ENCODE measurements around the gene SNX13.

The SNX13 gene

DNA sequence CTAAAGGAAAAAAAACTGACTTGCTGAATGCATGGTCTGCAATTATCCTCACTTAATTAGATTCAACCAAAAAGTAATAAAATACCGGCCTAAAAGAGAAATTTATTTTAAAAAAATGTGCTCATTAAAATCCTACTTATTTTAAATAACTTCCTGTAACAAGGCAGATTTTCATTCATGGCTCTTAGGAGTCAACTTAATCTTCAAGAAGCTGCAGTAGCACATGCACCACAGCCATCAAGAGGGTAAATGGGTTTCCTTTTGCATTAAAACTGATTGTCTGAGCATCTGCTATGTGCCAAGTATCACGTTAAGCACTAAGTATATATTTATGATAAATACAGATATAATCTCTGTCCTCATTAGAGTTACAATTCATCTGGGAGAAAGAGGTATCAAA is 69.9 kb downstream of the SNX13 start:
- H3K4ac ChIP-seq (ENCODE audit: low read depth in 1 of 2, low read length in 2 of 2) = no peak overlapping the region
- H3K9me3 ChIP-seq (ENCODE audit: control insufficient read depth, low read length) = peaks cover 19% of the 10 kb centered on the region

DNA sequence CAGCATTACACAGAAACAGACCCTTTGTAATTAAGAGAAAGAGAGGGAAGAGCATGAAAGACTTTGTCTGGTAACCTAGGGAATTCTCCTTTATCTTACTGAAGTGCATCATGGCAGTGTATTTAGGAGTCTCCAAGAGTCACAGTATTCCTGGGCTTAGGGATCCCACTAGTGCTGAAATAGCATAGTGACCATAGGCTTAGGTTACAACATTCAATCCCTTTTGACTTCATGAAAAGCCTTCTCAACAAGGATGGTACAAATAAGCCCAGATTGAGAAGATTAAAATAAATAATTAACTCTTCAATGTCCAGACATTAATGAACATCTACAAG is 76.5 kb downstream of the SNX13 start:
- no peak overlapping the region for H3K27ac ChIP-seq (ENCODE audit: low read length, poor library complexity, severe bottlenecking)

More for the DNA sequence above, 69.9 kb downstream of the SNX13 start:
- Histone ChIP-seq H3K4me3 (ENCODE audit: insufficient read depth in 1 of 2, low read depth in 1 of 2, low read length in 2 of 2) (no peak overlapping the region), H3K18ac (ENCODE audit: low read depth in 1 of 2, low read length in 2 of 2) (no peak overlapping the region), H3K79me1 (replicated peaks; ENCODE audit: low read length, poor library complexity, severe bottlenecking) (peaks cover 4% of the 10 kb centered on the region), H4K91ac (ENCODE audit: low read length) (no peak overlapping the region), H3K14ac (ENCODE audit: low read length in 2 of 2) (no peak overlapping the region), H2BK15ac (ENCODE audit: low read depth, poor library complexity, severe bottlenecking) (no peak overlapping the region), H2BK12ac (ENCODE audit: low read length in 2 of 2) (no peak overlapping the region), H2BK120ac (ENCODE audit: low read depth, low read length) (no peak overlapping the region), H3K27ac (ENCODE audit: low read length, poor library complexity, severe bottlenecking) (no peak overlapping the region), H2AK5ac (ENCODE audit: low read length, severe bottlenecking) (no peak overlapping the region), H3K36me3 (ENCODE audit: control insufficient read depth in 1 of 2, insufficient read depth in 2 of 2, low read depth in 1 of 2, low read length in 2 of 2) (peaks cover 4 to 91% of the 10 kb centered on the region in 2 experiments), H3K27me3 (ENCODE audit: control insufficient read depth in 1 of 2, insufficient read depth in 1 of 2, low read length in 2 of 2) (no peaks in the 10 kb centered on the region), H3K23ac (ENCODE audit: low read length in 2 of 2) (no peak overlapping the region), H2AFZ (ENCODE audit: low read depth, low read length) (no peak overlapping the region), H4K8ac (ENCODE audit: low read length) (no peak overlapping the region), H3K4me1 (ENCODE audit: control insufficient read depth, insufficient read depth, low read depth, low read length) (no peaks in the 10 kb centered on the region), H3K4me2 (ENCODE audit: low read length, poor library complexity, severe bottlenecking) (no peak overlapping the region), H2BK5ac (ENCODE audit: low read depth, low read length, poor library complexity, severe bottlenecking) (no peak overlapping the region), H3K9ac (ENCODE audit: low read length) (no peak overlapping the region)
- no peak for DNase-seq
- whole genome bisulfite sequencing = 100% methylated on average over 1 of the region's 2 CpGs

DNA sequence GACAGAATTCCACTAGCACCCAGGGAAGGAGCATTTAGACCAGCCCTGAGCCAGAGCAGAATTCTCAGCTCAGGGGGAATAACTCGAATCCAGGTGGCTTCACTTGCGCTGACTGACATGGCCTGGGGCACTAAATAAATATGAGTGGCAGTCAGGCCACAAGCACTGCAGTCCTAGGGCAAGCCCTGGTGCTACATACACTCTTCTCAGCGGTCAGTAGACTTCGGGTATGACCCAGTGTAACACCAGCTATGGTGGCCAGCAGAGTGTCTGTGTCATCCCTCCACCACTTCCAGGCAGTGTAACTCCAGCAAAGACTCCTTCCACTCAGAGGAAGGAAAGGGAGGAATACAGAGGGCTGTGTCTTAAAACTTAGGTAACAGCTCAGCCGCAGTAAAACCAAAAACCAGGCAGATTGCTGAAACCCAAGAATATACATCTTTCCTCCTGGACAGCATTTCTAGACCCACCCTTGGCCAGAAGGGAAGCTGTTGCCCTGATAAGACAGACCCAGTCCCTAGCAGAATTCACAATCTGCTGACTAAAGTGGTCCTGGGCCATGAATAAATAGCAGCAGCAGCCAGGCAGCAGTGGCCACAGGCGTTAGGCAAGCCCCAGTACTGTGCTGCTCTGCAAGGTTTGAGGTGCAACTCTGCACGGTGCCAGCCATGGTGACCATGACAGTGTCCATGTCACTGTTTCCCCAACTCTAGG is 77.0 kb downstream of the SNX13 start:
- no peak overlapping the region for H3K14ac ChIP-seq (ENCODE audit: low read length in 2 of 2)
- no peak overlapping the region for H2BK12ac ChIP-seq (ENCODE audit: low read length in 2 of 2)
- H4K91ac ChIP-seq (ENCODE audit: low read length) = no peak overlapping the region
- no peak overlapping the region for H4K8ac ChIP-seq (ENCODE audit: low read length)
- H3K9ac ChIP-seq (ENCODE audit: low read length) = no peak overlapping the region
- H2BK15ac ChIP-seq (ENCODE audit: low read depth, poor library complexity, severe bottlenecking) = no peak overlapping the region
- peaks cover 29% of the 10 kb centered on the region for H3K9me3 ChIP-seq (ENCODE audit: control insufficient read depth, low read length)
- H3K18ac ChIP-seq (ENCODE audit: low read depth in 1 of 2, low read length in 2 of 2) = no peak overlapping the region
- H3K4me3 ChIP-seq (ENCODE audit: insufficient read depth in 1 of 2, low read depth in 1 of 2, low read length in 2 of 2) = no peak overlapping the region
- H3K36me3 ChIP-seq (ENCODE audit: control insufficient read depth in 1 of 2, insufficient read depth in 2 of 2, low read depth in 1 of 2, low read length in 2 of 2) = peaks cover 21 to 90% of the 10 kb centered on the region in 2 experiments
- peaks cover 12% of the 10 kb centered on the region for H3K79me1 ChIP-seq (replicated peaks; ENCODE audit: low read length, poor library complexity, severe bottlenecking)
- no peak overlapping the region for H2BK120ac ChIP-seq (ENCODE audit: low read depth, low read length)
- no peak overlapping the region for H3K4ac ChIP-seq (ENCODE audit: low read depth in 1 of 2, low read length in 2 of 2)
- no peaks in the 10 kb centered on the region for H3K4me1 ChIP-seq (ENCODE audit: control insufficient read depth, insufficient read depth, low read depth, low read length)
- no peak overlapping the region for H2BK5ac ChIP-seq (ENCODE audit: low read depth, low read length, poor library complexity, severe bottlenecking)
- no peak overlapping the region for H2AK5ac ChIP-seq (ENCODE audit: low read length, severe bottlenecking)
- no peak overlapping the region for H3K27ac ChIP-seq (ENCODE audit: low read length, poor library complexity, severe bottlenecking)
- no peak for DNase-seq
- H2AFZ ChIP-seq (ENCODE audit: low read depth, low read length) = no peak overlapping the region
- WGBS = 95% methylated on average over 6 of the region's 7 CpGs
- H3K4me2 ChIP-seq (ENCODE audit: low read length, poor library complexity, severe bottlenecking) = no peak overlapping the region
- H3K23ac ChIP-seq (ENCODE audit: low read length in 2 of 2) = no peak overlapping the region
- no peaks in the 10 kb centered on the region for H3K27me3 ChIP-seq (ENCODE audit: control insufficient read depth in 1 of 2, insufficient read depth in 1 of 2, low read length in 2 of 2)

More for the DNA sequence above, 76.5 kb downstream of the SNX13 start:
- no peak overlapping the region for H2AFZ ChIP-seq (ENCODE audit: low read depth, low read length)
- no peak for DNase-seq
- H3K27me3 ChIP-seq (ENCODE audit: control insufficient read depth in 1 of 2, insufficient read depth in 1 of 2, low read length in 2 of 2) = no peaks in the 10 kb centered on the region
- H2AK5ac ChIP-seq (ENCODE audit: low read length, severe bottlenecking) = no peak overlapping the region
- no peak overlapping the region for H4K91ac ChIP-seq (ENCODE audit: low read length)
- H3K14ac ChIP-seq (ENCODE audit: low read length in 2 of 2) = no peak overlapping the region
- peaks cover 12% of the 10 kb centered on the region for H3K79me1 ChIP-seq (replicated peaks; ENCODE audit: low read length, poor library complexity, severe bottlenecking)
- no peak overlapping the region for H3K23ac ChIP-seq (ENCODE audit: low read length in 2 of 2)
- H3K4ac ChIP-seq (ENCODE audit: low read depth in 1 of 2, low read length in 2 of 2) = no peak overlapping the region
- H3K4me2 ChIP-seq (ENCODE audit: low read length, poor library complexity, severe bottlenecking) = no peak overlapping the region
- no peaks in the 10 kb centered on the region for H3K4me1 ChIP-seq (ENCODE audit: control insufficient read depth, insufficient read depth, low read depth, low read length)
- H3K18ac ChIP-seq (ENCODE audit: low read depth in 1 of 2, low read length in 2 of 2) = no peak overlapping the region
- H3K36me3 ChIP-seq (ENCODE audit: control insufficient read depth in 1 of 2, insufficient read depth in 2 of 2, low read depth in 1 of 2, low read length in 2 of 2) = peaks cover 21 to 92% of the 10 kb centered on the region in 2 experiments
- H3K9me3 ChIP-seq (ENCODE audit: control insufficient read depth, low read length) = peaks cover 29% of the 10 kb centered on the region
- no peak overlapping the region for H2BK12ac ChIP-seq (ENCODE audit: low read length in 2 of 2)
- H2BK5ac ChIP-seq (ENCODE audit: low read depth, low read length, poor library complexity, severe bottlenecking) = no peak overlapping the region
- no peak overlapping the region for H4K8ac ChIP-seq (ENCODE audit: low read length)
- no peak overlapping the region for H2BK120ac ChIP-seq (ENCODE audit: low read depth, low read length)
- H2BK15ac ChIP-seq (ENCODE audit: low read depth, poor library complexity, severe bottlenecking) = no peak overlapping the region
- no peak overlapping the region for H3K4me3 ChIP-seq (ENCODE audit: insufficient read depth in 1 of 2, low read depth in 1 of 2, low read length in 2 of 2)
- H3K9ac ChIP-seq (ENCODE audit: low read length) = no peak overlapping the region

DNA sequence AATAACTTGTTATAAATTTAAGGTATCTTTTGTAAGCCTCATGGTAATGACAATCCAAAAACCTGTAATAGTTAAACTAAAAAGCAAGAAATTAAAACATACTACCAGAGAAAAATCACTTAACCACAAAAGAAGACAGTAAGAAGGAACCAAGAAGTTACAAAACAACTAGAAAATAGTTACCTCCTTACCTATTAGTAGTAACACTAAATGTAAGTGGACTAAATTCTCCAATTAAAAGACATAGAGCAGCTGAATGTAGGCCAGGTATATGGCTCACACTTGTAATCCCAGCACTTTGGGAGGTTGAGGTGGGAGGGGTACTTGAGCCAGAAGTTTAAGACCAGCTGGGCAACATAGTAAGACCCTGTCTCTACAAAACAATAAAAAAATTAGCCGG is 84.0 kb downstream of the SNX13 start:
- Histone ChIP-seq H4K91ac (ENCODE audit: low read length) (no peak overlapping the region), H3K4me3 (ENCODE audit: insufficient read depth in 1 of 2, low read depth in 1 of 2, low read length in 2 of 2) (no peak overlapping the region)

More for the DNA sequence above, 84.0 kb downstream of the SNX13 start:
- no peak overlapping the region for H2BK5ac ChIP-seq (ENCODE audit: low read depth, low read length, poor library complexity, severe bottlenecking)
- H3K27ac ChIP-seq (ENCODE audit: low read length, poor library complexity, severe bottlenecking) = no peak overlapping the region
- no peak overlapping the region for H3K4me2 ChIP-seq (ENCODE audit: low read length, poor library complexity, severe bottlenecking)
- no peak overlapping the region for H3K23ac ChIP-seq (ENCODE audit: low read length in 2 of 2)
- WGBS = no CpG with 5 or more reads among the region's 1 CpG
- H2BK15ac ChIP-seq (ENCODE audit: low read depth, poor library complexity, severe bottlenecking) = no peak overlapping the region
- no peak for DNase-seq
- H3K9me3 ChIP-seq (ENCODE audit: control insufficient read depth, low read length) = peaks cover 29% of the 10 kb centered on the region
- H3K18ac ChIP-seq (ENCODE audit: low read depth in 1 of 2, low read length in 2 of 2) = no peak overlapping the region
- H2AFZ ChIP-seq (ENCODE audit: low read depth, low read length) = no peak overlapping the region
- peaks cover 4 to 75% of the 10 kb centered on the region in 2 experiments for H3K36me3 ChIP-seq (ENCODE audit: control insufficient read depth in 1 of 2, insufficient read depth in 2 of 2, low read depth in 1 of 2, low read length in 2 of 2)
- H3K27me3 ChIP-seq (ENCODE audit: control insufficient read depth in 1 of 2, insufficient read depth in 1 of 2, low read length in 2 of 2) = no peaks in the 10 kb centered on the region
- no peak overlapping the region for H3K4ac ChIP-seq (ENCODE audit: low read depth in 1 of 2, low read length in 2 of 2)
- H3K79me1 ChIP-seq (replicated peaks; ENCODE audit: low read length, poor library complexity, severe bottlenecking) = peaks cover 6% of the 10 kb centered on the region
- no peak overlapping the region for H2AK5ac ChIP-seq (ENCODE audit: low read length, severe bottlenecking)
- no peaks in the 10 kb centered on the region for H3K4me1 ChIP-seq (ENCODE audit: control insufficient read depth, insufficient read depth, low read depth, low read length)
- H4K8ac ChIP-seq (ENCODE audit: low read length) = no peak overlapping the region
- H3K9ac ChIP-seq (ENCODE audit: low read length) = no peak overlapping the region
- H2BK12ac ChIP-seq (ENCODE audit: low read length in 2 of 2) = no peak overlapping the region
- no peak overlapping the region for H3K14ac ChIP-seq (ENCODE audit: low read length in 2 of 2)
- no peak overlapping the region for H2BK120ac ChIP-seq (ENCODE audit: low read depth, low read length)
